HG02884 (cell line): ENCODE data around the gene HOXB8.

Source experiments
- ATAC-seq: cut with Tn5 transposase; IDR thresholded peaks from one replicate; pipeline ENCODE4 v1.9.1; 2021; ENCODE audit warnings: mild to moderate bottlenecking, moderate library complexity; ENCODE audit not compliant: unreplicated experiment

The HOXB8 gene

GRCh38 chr17:48596735-48597527, 18.2 kb downstream of the HOXB8 start:
- ATAC-seq, result no peak

- ATAC-seq, result no peak
Observed at GRCh38 chr17:48596000-48596734, 18.9 kb downstream of the HOXB8 start.

- ATAC-seq, result no peak
Observed at GRCh38 chr17:48595278-48595999, 19.7 kb downstream of the HOXB8 start.

- ATAC-seq, result no peak
Observed at GRCh38 chr17:48594538-48595277, 20.4 kb downstream of the HOXB8 start.

GRCh38 chr17:48593840-48594537, 21.1 kb downstream of the HOXB8 start:
- ATAC-seq, result no peak

GRCh38 chr17:48593126-48593829, 21.8 kb downstream of the HOXB8 start, which contains the start of gene HOXB5:
Gene HOXB5 (minus strand): TSS chr17:48593779. CDS start chr17:48593682, 97 bp downstream.
- ATAC-seq, result no peak

GRCh38 chr17:48592577-48592976, 22.5 kb downstream of the HOXB8 start:
- no peak for ATAC-seq

- no peak for ATAC-seq
Observed at GRCh38 chr17:48592057-48592514, 23.0 kb downstream of the HOXB8 start.

- no peak for ATAC-seq
Observed at GRCh38 chr17:48591255-48592056, 23.6 kb downstream of the HOXB8 start.

GRCh38 chr17:48590607-48591161, 24.4 kb downstream of the HOXB8 start:
- ATAC-seq, result no peak

- ATAC-seq, result no peak
Observed at GRCh38 chr17:48589831-48590606, 25.1 kb downstream of the HOXB8 start, which contains the start of gene HOXB3. Gene HOXB3 (minus strand): TSS chr17:48590241. CDS start chr17:48552474, 37,767 bp downstream.

GRCh38 chr17:48589060-48589830, 25.8 kb downstream of the HOXB8 start:
- no peak for ATAC-seq

GRCh38 chr17:48588528-48588927, 26.6 kb downstream of the HOXB8 start:
- no peak for ATAC-seq

- ATAC-seq, result no peak
Observed at GRCh38 chr17:48588074-48588415, 27.0 kb downstream of the HOXB8 start.

GRCh38 chr17:48587276-48588073, 27.6 kb downstream of the HOXB8 start:
- ATAC-seq, result no peak
